ENCODE measurements around the gene OCIAD1.

OCIAD1 gene

GRCh38 chr4:48907706-48908477 is 77.0 kb downstream of the OCIAD1 start:
- peaks cover 4% of the 10 kb centered on the region for H3K4me1 ChIP-seq (ENCODE audit: control insufficient read depth, insufficient read depth, low read length)

GRCh38 chr4:48908687-48909086 is 77.8 kb downstream of the OCIAD1 start:
- H3K4me1 ChIP-seq (ENCODE audit: control insufficient read depth, insufficient read depth, low read length): peaks cover 4% of the 10 kb centered on the region
- no peaks in the 10 kb centered on the region for H3K27me3 ChIP-seq (ENCODE audit: control insufficient read depth, insufficient read depth, low read length)
- H3K9ac ChIP-seq (ENCODE audit: low read depth, low read length): no peak overlapping the region
- no peaks in the 10 kb centered on the region for H3K9me3 ChIP-seq (ENCODE audit: control insufficient read depth, insufficient read depth, low read length)
- no peak overlapping the region for H3K4me3 ChIP-seq (ENCODE audit: low read depth, low read length)
- H3K27ac ChIP-seq (ENCODE audit: low read depth, low read length): no peak overlapping the region
- peaks cover 7% of the 10 kb centered on the region for H3K36me3 ChIP-seq (ENCODE audit: control insufficient read depth, insufficient read depth, low read length)

More at GRCh38 chr4:48907706-48908477, 77.0 kb downstream of the OCIAD1 start:
- Histone ChIP-seq H3K9me3 (ENCODE audit: control insufficient read depth, insufficient read depth, low read length) (no peaks in the 10 kb centered on the region), H3K36me3 (ENCODE audit: control insufficient read depth, insufficient read depth, low read length) (peaks cover 13% of the 10 kb centered on the region), H3K4me3 (ENCODE audit: low read depth, low read length) (no peak overlapping the region; the same call in 1 of the 2 replicates), H3K27ac (ENCODE audit: low read depth, low read length) (no peak overlapping the region), H3K9ac (ENCODE audit: low read depth, low read length) (no peak overlapping the region), H3K27me3 (ENCODE audit: control insufficient read depth, insufficient read depth, low read length) (no peaks in the 10 kb centered on the region)

GRCh38 chr4:48909697-48910096 is 78.8 kb downstream of the OCIAD1 start:
- Histone ChIP-seq H3K9me3 (ENCODE audit: control insufficient read depth, insufficient read depth, low read length) (no peaks in the 10 kb centered on the region), H3K4me1 (ENCODE audit: control insufficient read depth, insufficient read depth, low read length) (peaks cover 4% of the 10 kb centered on the region), H3K9ac (ENCODE audit: low read depth, low read length) (no peak overlapping the region), H3K27ac (ENCODE audit: low read depth, low read length) (peak overlapping the region; percentile 83), H3K36me3 (ENCODE audit: control insufficient read depth, insufficient read depth, low read length) (peaks cover under 1% of the 10 kb centered on the region; the same call in 1 of the 2 replicates), H3K27me3 (ENCODE audit: control insufficient read depth, insufficient read depth, low read length) (no peaks in the 10 kb centered on the region), H3K4me3 (ENCODE audit: low read depth, low read length) (no peak overlapping the region)

- H3K9ac ChIP-seq (ENCODE audit: low read depth, low read length): no peak overlapping the region
- no peaks in the 10 kb centered on the region for H3K27me3 ChIP-seq (ENCODE audit: control insufficient read depth, insufficient read depth, low read length)
- H3K36me3 ChIP-seq (ENCODE audit: control insufficient read depth, insufficient read depth, low read length): no peaks in the 10 kb centered on the region
- H3K4me1 ChIP-seq (ENCODE audit: control insufficient read depth, insufficient read depth, low read length): peaks cover 4% of the 10 kb centered on the region
- no peaks in the 10 kb centered on the region for H3K9me3 ChIP-seq (ENCODE audit: control insufficient read depth, insufficient read depth, low read length)
- no peak overlapping the region for H3K4me3 ChIP-seq (ENCODE audit: low read depth, low read length)
- no peak overlapping the region for H3K27ac ChIP-seq (ENCODE audit: low read depth, low read length)
These were observed 79.6 kb downstream of the OCIAD1 start for GRCh38 chr4:48910511-48910910.

All from HUES48 (cell line).